ENCODE data around the gene RTL10. TPM values are rescaled to one million over a fixed set of nuclear protein-coding genes. Genes with fewer than 3 reads are reported as not detected.
"Not testable (repeated sequence)": the region's sequence is repeated elsewhere in the genome, so short reads cannot be mapped to it uniquely, and the experiment has no call there.

RTL10 gene
- total RNA-seq, 1 donor = 6.4 TPM

DNA sequence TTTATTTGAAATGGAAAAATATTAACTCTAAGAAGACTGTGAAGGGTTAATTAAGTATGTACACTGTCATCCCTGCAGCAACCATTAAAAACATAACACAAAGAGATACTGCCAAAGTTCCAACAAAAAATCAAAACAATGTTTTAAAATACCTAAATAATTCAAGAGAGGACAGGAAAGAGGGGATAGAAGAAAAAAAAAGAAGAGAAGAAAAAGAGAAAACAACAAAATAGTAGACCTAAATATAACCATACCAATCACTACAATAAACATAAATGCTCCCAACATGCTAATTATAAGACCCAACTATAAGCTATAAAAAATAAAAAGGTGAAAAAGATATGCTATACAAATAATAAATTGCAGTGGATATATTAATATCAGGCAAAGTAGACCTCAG is 20.1 kb downstream of the RTL10 start:
- Histone ChIP-seq H3K4me1 (ENCODE audit: insufficient read depth, low read length) (no peaks in the 10 kb centered on the region), H3K4me3 (ENCODE audit: low read length) (no peak overlapping the region), H3K27me3 (ENCODE audit: insufficient read depth, low read length) (no peaks in the 10 kb centered on the region), H3K9me3 (ENCODE audit: low read depth, low read length) (no peaks in the 10 kb centered on the region)

DNA sequence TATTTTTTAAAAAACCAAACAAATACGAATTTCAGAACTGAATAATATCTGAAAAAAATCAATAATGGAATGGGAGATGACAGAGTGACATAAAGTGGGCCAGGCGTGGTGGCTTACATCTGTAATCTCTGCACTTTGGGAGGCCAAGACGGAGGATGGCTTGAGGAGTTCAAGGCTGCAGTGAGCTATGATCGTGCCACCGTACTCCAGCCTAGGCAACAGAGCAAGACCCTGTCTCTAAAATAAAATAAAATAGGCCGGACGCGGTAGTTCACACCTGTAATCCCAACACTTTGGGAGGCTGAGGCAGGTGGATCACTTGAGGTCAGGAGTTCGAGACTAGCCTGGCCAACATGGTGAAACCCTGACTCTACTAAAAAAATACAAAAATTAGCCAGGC is 21.3 kb downstream of the RTL10 start:
- not testable (repeated sequence) for H3K9me3 ChIP-seq (ENCODE audit: low read depth, low read length); H3K4me3 ChIP-seq (ENCODE audit: low read length); H3K4me1 ChIP-seq (ENCODE audit: insufficient read depth, low read length); H3K27me3 ChIP-seq (ENCODE audit: insufficient read depth, low read length)

DNA sequence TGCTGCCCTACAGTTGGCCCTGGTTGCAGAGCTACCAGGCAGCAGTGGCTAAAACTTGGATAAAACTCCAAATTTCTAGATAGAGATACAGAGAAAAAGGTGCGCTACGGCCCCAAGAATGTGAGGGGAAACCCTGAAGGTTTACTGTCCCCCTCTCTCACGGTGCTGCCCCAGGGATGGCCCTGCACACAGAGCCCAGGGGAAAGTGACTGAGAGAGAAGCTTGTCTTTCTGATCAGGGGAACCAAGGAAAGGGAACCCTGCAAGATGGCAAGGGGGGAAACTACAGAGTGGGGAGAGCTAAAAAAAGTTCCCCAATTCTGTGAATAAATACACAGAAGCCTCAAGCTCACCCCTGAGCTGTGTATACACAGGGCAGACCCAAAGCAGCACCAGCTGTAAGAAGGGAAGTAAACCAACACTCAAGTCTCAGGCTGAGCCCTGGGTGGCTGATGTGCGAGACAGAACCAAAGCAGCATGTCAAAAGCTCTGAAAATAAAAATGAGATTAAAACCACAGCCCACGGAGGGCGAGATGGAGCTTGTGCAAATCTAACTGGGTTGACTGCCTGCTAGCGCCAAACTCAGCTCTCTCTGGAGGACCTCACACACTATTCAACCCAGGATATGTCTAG is 22.1 kb downstream of the RTL10 start:
- no peaks in the 10 kb centered on the region for H3K9me3 ChIP-seq (ENCODE audit: low read depth, low read length)
- no peaks in the 10 kb centered on the region for H3K27me3 ChIP-seq (ENCODE audit: insufficient read depth, low read length)
- H3K4me3 ChIP-seq (ENCODE audit: low read length) = no peak overlapping the region
- no peaks in the 10 kb centered on the region for H3K4me1 ChIP-seq (ENCODE audit: insufficient read depth, low read length)

DNA sequence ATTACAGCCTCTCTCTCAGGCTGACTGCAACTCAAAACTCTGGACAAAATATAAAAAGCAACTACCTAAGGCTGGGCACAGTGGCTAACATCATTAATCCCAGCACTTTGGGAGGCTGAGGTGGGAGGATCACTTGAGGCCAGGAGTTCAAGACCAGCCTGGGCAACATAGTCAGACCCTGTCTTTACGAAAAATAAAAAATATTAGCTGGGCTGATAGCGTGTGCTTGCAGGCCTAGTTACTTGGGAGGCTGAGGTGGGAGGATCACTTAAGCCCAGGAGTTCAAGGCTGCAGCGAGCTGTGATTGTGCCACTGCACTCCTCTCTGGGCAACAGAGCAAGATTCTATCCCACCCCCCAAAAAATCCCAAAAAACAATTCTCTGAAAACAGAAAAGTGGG is 22.7 kb downstream of the RTL10 start:
- H3K9me3 ChIP-seq (ENCODE audit: low read depth, low read length); H3K27me3 ChIP-seq (ENCODE audit: insufficient read depth, low read length); H3K4me3 ChIP-seq (ENCODE audit: low read length); H3K4me1 ChIP-seq (ENCODE audit: insufficient read depth, low read length): not testable (repeated sequence)

DNA sequence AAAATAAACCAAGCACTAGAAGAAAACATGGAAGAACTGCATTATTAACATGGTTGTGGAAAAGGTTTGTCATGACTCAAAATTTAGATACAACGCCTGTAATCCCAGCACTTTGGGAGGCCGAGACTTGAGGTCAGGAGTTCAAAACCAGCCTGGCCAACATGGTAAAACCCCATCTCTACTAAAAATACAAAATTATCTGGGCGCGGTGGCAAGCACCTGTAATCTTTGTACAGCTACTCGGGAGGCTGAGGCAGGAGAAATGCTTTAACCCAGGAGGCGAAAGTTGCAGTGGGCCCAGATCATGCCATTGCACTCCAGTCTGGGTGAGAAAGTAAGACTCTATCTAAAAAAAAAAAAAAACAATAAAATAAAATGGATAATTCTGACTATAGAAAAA is 23.7 kb downstream of the RTL10 start:
- H3K4me1 ChIP-seq (ENCODE audit: insufficient read depth, low read length) = no peaks in the 10 kb centered on the region
- no peak overlapping the region for H3K4me3 ChIP-seq (ENCODE audit: low read length)
- no peaks in the 10 kb centered on the region for H3K27me3 ChIP-seq (ENCODE audit: insufficient read depth, low read length)
- H3K9me3 ChIP-seq (ENCODE audit: low read depth, low read length) = no peaks in the 10 kb centered on the region

DNA sequence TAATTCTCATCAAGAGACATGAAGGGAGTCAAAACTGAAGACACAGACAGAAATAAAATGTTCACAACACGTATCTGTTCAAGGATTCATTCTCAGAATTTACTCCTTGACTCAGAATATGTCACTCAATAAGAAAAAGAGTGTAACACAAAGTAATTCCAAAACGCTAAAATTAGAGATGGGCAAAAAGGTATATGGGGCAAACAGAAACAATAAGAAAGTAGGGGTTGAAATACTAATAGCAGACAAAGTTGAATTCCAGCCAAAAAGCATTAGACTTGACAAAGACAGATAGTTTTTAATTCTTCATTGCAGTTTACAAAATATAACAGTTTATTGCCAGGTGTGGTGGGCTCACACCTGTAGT is 26.7 kb downstream of the RTL10 start:
- no peaks in the 10 kb centered on the region for H3K9me3 ChIP-seq (ENCODE audit: low read depth, low read length)
- H3K4me1 ChIP-seq (ENCODE audit: insufficient read depth, low read length) = no peaks in the 10 kb centered on the region
- no peak overlapping the region for H3K4me3 ChIP-seq (ENCODE audit: low read length)
- H3K27me3 ChIP-seq (ENCODE audit: insufficient read depth, low read length) = no peaks in the 10 kb centered on the region

DNA sequence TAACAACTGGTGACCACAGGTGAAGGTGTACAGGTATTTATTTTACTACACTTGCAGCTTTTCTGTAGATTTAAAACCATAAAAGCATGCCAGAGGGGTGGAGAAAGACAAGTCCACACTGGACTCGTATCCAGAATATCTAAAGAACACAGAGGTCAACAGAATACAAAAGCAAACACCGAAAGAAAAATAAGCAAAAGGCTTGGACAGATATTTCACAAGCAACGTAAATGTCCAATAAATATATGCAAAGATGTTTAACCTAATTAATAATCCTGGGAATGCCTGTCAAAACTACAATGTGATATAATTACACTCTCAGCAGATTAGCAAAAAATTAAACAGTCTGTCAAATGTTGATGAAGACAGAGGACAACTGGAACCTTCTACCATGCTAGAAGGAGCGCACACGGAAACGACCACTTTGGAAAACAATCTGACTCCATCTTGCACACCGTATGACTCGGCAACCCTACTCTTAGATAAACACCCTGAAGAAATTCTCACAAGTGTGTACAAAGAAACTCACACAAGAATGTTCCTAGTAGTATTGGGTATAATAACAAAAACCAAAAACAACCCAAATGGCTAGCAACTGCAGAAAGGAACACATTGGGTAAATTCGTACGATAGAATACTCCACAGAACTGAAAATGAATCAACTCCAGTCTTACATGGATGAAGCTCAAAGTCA is 27.2 kb downstream of the RTL10 start:
- Histone ChIP-seq H3K4me3 (ENCODE audit: low read length) (no peak overlapping the region), H3K9me3 (ENCODE audit: low read depth, low read length) (no peaks in the 10 kb centered on the region), H3K4me1 (ENCODE audit: insufficient read depth, low read length) (no peaks in the 10 kb centered on the region), H3K27me3 (ENCODE audit: insufficient read depth, low read length) (no peaks in the 10 kb centered on the region)

DNA sequence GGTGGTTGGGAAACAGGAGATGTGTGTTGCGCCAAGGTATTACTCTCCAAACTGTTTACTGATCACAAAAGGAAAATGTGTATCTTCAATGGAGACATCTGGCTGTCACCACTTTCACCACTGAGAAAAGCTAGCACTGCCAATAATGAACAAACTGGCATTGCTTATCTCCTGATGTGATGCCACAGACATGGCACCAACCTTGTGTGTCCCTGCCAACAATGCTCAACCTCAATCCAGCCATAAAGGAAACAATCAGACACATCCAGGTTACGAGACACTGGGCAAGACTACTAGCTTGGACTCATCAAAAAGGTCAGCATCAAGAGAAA is 28.1 kb downstream of the RTL10 start:
- no peaks in the 10 kb centered on the region for H3K9me3 ChIP-seq (ENCODE audit: low read depth, low read length)
- no peaks in the 10 kb centered on the region for H3K4me1 ChIP-seq (ENCODE audit: insufficient read depth, low read length)
- no peak overlapping the region for H3K4me3 ChIP-seq (ENCODE audit: low read length)
- H3K27me3 ChIP-seq (ENCODE audit: insufficient read depth, low read length) = no peaks in the 10 kb centered on the region

DNA sequence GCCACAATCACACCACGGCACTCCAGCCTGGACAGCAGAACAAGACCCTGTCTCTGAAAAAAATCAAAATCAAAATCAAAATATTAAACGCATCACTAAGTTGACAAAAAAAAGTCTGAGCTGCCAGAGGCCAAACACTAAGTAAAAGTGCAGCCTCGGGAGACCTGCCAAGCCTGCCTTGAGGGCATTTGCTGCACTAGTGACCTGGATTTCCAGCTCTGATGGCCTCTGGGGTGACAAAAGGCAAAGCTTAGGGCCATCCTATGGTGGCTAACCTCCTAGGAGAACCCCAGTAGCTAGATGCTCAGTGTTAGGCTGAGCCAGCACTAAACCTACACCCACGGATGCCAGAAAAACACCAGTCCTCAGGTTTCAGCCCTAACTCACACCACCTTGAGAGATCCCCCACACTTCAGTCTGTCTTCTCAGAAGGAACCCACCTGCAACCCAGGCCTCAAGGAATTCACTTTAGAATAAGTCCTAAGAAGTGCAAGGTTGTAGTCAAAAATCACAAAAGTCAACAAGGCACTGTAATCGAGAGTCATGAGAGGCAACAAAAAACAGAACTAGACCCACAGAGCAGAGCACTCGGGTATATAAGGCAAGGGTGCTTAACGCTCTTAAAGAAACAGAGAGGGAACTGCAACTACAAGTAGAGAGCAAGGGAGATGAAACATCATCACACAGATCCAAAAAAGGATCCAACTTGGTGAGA is 28.6 kb downstream of the RTL10 start:
- Histone ChIP-seq H3K27me3 (ENCODE audit: insufficient read depth, low read length) (no peaks in the 10 kb centered on the region), H3K4me3 (ENCODE audit: low read length) (no peak overlapping the region), H3K9me3 (ENCODE audit: low read depth, low read length) (no peaks in the 10 kb centered on the region), H3K4me1 (ENCODE audit: insufficient read depth, low read length) (no peaks in the 10 kb centered on the region)

DNA sequence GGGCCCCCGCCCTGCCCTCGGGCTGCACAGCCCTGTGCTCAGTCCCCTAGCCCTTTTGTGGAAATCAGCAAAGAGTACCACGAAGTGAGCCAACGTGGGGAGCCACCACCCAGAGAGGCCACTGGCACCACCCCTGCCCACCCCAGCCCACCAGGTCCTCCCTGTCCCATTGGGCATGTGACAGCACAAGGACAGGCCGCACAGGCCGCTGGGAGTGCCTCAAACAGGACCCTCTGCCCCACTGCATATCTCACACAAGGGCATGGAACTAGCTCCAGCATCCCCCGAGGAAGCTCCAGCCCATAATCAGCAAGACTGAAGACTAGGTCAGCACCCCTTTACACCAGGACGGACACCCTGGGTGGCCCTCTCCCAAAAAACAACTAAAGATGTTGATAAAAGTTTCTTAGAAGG is 29.7 kb downstream of the RTL10 start:
- Histone ChIP-seq H3K27me3 (ENCODE audit: insufficient read depth, low read length) (no peaks in the 10 kb centered on the region), H3K4me1 (ENCODE audit: insufficient read depth, low read length) (no peaks in the 10 kb centered on the region), H3K9me3 (ENCODE audit: low read depth, low read length) (no peaks in the 10 kb centered on the region), H3K4me3 (ENCODE audit: low read length) (no peak overlapping the region)

DNA sequence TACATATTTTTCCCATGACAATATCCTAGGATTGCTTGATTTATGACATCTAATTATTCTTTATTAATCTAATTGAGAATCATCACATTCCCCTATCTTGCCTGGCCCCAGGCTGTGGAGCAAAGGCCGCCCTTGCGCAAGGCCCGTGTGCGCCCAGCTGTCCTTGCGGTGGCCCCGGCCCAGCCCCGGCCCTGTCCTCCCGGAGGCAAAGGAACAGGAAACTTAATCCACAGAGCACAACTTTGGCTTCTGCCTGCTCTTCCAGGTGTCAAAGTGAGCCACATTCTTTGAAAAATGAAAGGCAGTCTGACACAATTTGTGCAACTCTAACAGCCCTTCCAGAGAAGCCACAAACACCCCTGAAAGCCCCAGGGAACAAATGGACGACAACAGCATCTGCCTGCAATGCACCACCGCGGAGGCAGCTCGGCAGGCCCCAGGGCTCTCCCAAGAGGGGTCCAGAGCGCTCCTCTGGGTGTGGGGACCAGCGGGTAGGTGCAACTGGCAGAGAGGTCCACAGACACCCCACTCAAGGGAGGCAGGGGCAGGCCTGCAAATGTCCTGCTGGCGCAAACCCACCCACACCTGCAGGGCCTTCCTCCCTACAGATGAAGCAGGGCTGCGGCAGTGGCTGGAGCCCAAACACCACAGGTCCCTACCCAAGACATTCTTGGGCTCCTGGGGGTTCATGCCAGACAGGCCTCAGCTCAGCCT is 30.3 kb downstream of the RTL10 start:
- H3K4me3 ChIP-seq (ENCODE audit: low read length) = no peak overlapping the region
- no peaks in the 10 kb centered on the region for H3K27me3 ChIP-seq (ENCODE audit: insufficient read depth, low read length)
- H3K4me1 ChIP-seq (ENCODE audit: insufficient read depth, low read length) = no peaks in the 10 kb centered on the region
- H3K9me3 ChIP-seq (ENCODE audit: low read depth, low read length) = no peaks in the 10 kb centered on the region

DNA sequence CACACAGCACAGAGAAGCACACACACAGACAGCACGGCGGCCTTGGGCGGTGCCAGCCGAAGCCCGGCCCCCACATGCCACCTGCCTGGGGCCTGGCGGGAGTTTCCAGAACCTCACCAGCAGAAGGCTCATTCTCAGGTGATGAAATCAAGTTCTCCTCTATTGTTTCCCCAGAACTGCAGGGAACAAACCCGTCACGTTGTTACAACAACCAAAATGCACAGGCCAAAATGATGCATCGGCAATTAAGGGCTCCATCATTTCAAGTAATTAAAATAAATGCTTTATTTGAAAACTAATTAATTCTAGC is 30.8 kb downstream of the RTL10 start:
- Histone ChIP-seq H3K4me3 (ENCODE audit: low read length) (no peak overlapping the region), H3K27me3 (ENCODE audit: insufficient read depth, low read length) (no peaks in the 10 kb centered on the region), H3K4me1 (ENCODE audit: insufficient read depth, low read length) (no peaks in the 10 kb centered on the region), H3K9me3 (ENCODE audit: low read depth, low read length) (no peaks in the 10 kb centered on the region)

DNA sequence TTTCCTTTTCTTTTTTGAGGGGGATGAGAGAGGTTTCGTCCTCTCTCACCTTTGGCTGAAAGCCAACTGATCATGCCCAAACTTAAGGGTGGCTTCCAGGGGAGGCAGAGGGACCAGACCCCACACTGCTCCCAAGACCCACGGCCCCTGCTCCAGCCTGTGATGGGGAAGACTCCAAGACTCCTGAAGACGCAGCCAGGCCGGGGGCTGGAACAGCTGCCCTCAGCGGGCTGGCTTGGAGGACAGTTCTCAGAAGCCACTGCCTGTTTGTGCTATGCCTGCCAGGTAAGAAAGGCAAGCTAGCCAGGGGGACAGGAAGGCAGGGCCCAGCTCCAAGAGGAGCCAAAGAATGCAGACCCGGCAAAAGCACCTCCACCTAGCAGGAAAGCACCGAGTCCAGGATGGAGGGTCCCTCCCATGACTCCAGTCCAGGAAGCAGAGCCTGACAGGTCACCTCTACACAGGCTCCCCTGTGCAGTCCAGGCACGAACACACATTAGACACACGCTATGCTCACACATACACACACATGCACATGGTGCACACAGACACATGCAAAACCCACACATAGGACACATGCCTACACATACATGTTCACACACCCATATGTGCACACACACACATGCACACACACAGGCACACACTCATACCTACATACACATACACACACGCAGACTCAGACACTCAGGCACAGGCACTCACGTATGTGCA is 31.3 kb downstream of the RTL10 start:
- H3K9me3 ChIP-seq (ENCODE audit: low read depth, low read length) = no peaks in the 10 kb centered on the region
- no peaks in the 10 kb centered on the region for H3K27me3 ChIP-seq (ENCODE audit: insufficient read depth, low read length)
- H3K4me3 ChIP-seq (ENCODE audit: low read length) = no peak overlapping the region
- no peaks in the 10 kb centered on the region for H3K4me1 ChIP-seq (ENCODE audit: insufficient read depth, low read length)

DNA sequence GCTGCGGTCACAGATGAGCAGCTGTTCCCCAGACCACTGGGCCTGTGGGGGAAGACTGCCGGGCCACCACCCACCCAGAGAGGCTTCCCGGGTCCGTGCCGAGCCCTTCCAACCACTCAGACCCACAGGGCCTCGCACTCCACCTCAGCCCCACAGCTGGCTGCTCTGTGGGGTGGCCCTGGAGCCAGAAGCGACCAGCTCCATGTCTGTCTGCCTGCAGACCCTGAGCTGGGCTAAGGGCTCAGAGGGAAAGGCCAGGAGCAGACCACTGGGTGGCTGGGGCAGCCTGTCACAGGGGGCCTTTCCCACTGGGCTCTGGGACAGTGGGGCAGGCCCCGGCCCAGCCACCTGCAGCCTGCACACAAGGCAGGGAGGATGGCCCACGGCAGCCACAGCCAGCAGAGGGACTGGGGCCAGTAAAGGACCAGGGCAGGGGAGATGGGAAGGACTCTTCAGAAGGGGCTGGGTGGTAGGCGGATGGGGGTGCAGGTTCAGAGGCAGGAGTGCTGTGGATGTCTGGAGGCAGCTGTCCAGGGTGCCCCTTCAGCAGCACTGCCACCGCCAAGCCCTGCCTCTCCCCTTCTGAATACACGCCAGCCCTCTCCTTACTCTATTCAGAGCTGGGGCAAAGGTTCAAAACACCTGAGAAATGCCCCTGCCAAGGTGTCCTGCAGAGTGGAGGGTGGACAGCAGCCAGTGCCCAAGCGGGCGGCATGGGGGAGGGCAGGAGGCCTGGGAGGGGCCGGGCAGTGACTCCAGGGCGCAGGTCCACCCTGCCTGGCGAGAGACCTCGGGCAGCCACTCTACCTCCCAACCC is 32.2 kb downstream of the RTL10 start:
- no peak overlapping the region for H3K4me3 ChIP-seq (ENCODE audit: low read length)
- H3K4me1 ChIP-seq (ENCODE audit: insufficient read depth, low read length) = no peaks in the 10 kb centered on the region
- H3K9me3 ChIP-seq (ENCODE audit: low read depth, low read length) = no peaks in the 10 kb centered on the region
- H3K27me3 ChIP-seq (ENCODE audit: insufficient read depth, low read length) = no peaks in the 10 kb centered on the region
